Stimulated activated CD8-positive, alpha-beta memory T cell treated with anti-CD3 and anti-CD28 coated beads, Interleukin-2, amount 100 ng/mL, for 1 hour (primary cell): ENCODE data around the gene CCDC70.

Experiments used
- DNase-seq, 2 donors: peaks; one replicate each; pipeline ENCODE4 v3.0.0-alpha.2; 2020; ENCODE audit warnings: low read depth in 2 of 2

The CCDC70 gene

GRCh38 chr13:51862957-51863356 is 1.2 kb downstream of the CCDC70 start:
- no peak for DNase-seq

GRCh38 chr13:51865838-51866237 is 4.1 kb downstream of the CCDC70 start:
- no peak for DNase-seq

DNA sequence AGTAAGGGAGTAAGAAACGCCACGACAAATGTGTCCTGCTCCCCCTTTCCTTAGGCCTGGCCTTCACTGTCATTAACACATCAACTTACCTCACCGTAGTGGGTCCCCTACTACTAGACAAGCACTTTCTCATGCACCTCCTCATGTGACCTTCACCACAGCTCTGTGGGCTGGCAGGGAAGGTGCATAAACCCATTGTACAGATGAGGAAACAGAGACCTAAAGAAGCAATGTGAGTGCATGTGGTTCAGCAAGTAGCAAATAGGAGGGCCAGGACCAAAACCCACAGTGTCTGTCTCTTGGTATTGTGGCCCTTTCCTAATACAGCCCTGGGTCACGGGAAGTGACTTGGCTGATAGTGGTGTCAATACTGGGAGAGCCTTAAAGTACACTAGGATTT is 5.3 kb downstream of the CCDC70 start:
- DNase-seq, result no peak

- DNase-seq, result no peak
Observed at GRCh38 chr13:51869916-51870315, 8.1 kb downstream of the CCDC70 start.

- no peak for DNase-seq
Observed at GRCh38 chr13:51870616-51871015, 8.8 kb downstream of the CCDC70 start.

DNA sequence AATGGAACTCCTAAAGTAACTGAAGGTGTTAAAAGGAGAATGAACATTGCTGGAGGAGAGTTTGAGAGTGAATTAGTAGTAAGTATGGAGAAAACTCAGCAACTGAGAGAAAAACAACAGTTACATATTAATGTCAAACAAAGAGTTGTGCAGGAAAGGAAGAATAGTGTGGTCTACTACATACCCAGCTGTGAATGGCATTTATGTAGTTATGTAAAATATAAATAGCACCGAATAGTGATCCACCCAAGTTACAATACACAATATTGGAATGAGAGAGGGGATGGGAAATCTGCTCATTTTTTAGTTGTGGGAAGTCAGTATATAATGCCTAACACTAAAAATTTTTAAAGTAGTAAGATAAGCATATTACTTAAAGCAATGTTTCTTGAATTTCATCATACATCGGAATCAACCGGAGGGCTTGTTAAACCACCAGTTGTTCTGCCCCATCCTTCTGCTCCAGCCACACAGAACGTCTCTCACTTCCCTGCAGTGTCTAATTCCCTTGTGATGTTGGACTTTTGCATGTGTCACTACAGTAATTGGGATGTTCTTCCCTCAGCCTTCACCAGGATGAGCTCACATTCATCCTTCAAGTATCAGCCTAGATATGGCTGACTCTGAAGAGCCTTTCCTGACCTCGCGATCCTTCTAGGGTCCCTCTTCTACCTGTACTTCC is 11.5 kb downstream of the CCDC70 start:
- no peak for DNase-seq

DNA sequence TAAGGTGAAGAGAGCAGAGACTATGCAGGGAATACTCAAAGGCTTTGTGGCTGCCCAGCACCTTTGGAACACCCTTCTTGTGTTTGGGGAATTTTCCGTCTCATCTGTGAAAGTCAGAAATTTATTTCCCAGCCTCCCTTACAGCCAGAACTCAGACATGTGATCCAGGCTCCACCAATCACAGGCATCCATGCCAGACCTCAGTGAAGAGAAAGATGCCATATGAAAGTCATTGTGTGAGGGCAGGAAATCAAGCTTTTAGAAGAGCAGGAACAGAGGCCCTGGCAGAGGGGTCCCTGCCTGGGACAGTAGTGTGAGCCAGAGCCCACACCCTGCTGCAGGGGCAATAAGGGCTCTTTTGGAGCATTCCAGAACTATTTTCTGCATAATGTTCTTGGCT is 12.1 kb downstream of the CCDC70 start:
- no peak for DNase-seq

- DNase-seq, result no peak
Observed at GRCh38 chr13:51874651-51875050, 12.9 kb downstream of the CCDC70 start.

- no peak for DNase-seq
Observed at GRCh38 chr13:51879133-51879532, 17.4 kb downstream of the CCDC70 start.

GRCh38 chr13:51881296-51881695 is 19.5 kb downstream of the CCDC70 start:
- DNase-seq, result no peak

DNA sequence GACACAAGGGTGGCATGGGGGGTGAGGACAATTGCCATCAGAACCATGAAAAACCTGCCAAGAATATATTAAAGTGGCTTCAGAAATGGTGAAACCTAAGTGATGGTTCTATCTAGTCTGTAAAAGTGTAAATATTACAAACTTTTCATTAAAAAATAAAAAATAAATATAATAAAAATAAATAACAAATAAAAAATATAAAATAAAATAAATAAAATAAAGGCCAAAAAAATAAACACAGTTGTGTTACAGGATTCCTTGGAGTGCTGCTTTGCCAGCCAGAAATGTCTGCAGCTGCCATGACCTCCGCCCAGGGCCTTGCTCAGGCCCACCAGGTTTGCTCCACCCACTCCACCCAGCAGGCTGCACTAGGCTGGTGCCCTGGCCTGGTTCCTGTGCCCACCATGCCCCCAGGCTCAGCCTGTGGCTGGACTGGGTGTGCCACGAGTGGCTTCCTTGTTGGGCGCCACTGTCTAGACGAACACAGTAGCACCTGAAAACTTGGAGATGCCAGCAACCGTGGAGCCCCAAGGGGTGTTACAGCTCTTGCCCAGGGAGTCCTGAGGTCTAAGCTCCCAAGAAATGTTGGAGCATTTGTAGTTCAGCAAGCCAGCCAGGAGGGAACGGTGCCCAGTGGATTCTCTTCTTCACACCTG is 20.9 kb downstream of the CCDC70 start:
- DNase-seq, result no peak

- no peak for DNase-seq
Observed at GRCh38 chr13:51883226-51883600, 21.4 kb downstream of the CCDC70 start.

- DNase-seq, result no peak
Observed at GRCh38 chr13:51885651-51886050, 23.9 kb downstream of the CCDC70 start.

GRCh38 chr13:51887468-51887867 is 25.7 kb downstream of the CCDC70 start:
- DNase-seq, result no peak

- DNase-seq, result no peak
Observed at GRCh38 chr13:51892657-51893056, 30.9 kb downstream of the CCDC70 start.

DNA sequence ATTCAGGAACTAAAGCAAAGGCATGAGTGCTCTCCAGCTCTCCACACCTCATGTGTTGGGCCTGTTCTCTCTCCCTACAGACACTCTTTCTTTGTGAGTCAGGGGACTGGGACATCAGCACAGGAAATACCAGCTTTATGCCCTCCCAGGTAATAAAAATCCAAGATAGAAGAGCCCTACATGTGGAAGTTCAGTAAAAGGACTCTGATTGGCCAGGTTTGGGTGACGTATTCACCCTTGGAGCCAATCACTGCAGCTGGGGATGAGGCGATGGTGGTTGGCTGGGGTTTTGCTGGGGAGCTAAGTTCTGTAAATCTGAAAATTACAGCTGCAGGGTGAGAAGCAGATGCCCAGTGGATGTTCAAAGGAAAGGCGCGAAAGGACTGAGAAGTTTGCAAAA is 32.5 kb downstream of the CCDC70 start:
- DNase-seq, result no peak

DNA sequence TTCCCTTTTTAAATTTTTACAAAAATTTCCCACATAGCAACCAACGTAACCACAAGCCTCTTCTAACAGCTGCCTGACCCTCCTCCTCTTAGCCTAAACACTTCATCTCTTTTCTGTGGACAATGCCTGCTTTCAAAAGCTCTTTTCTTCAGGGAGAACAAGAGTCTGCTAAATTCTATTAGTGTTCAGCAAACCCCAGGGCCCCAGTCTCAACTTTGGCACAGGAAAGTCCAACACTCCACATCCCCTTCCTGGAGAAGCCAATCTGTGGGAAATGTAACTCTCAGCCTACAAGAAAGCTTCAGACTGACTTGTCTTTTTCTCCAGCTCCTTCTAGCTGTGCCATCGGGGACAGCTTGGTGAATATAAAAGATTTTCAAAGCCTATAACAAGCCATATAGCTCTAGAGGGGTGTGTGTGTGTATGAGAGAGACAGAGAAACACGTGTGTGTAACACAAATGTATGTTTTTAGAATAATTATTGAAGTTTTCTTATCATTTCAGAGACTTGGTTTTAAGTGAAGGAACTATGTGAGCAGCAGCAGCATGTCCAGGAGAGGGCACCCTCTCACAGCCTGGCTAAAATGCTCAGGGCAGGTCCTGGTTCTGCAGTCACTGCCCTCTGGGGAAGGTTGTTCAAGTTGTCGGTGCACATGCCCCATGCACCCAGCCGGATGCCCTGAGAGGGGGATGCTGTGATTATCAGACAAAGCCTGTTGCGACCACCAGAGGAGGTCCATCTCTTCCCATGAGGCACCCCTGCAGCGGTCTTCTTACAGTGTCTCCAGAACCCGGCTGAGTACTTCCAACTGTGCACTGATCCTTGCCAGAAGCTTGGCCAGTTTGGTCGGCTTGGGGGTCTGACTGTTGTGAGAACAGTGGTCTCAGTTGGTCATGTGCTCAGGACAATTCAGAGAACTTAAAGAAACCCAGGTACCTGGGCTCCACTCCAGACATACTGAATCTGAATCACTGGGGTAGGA is 34.4 kb downstream of the CCDC70 start:
- DNase-seq, result no peak

GRCh38 chr13:51900471-51900870 is 38.7 kb downstream of the CCDC70 start:
- DNase-seq, result no peak

DNA sequence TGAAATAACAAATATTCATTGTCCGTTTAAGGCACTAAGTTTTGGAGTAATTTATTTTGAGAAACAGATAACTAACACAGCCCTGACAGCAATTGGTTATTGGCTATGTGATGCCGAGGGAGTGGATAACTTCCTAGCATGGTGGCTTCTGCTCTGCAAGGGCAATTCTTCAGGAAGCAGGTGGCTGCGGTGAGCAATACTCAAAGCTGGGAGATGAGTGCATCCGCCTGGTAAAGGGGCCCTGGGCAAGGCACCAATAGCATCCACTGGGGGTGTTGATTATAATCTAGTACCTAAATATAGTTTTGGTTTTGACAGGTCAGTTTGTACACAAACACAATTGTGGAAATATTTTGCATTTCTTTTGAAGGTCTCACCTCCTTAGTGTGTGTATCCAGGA is 41.0 kb downstream of the CCDC70 start:
- no peak for DNase-seq

- no peak for DNase-seq
Observed at GRCh38 chr13:51905787-51906186, 44.0 kb downstream of the CCDC70 start.

DNA sequence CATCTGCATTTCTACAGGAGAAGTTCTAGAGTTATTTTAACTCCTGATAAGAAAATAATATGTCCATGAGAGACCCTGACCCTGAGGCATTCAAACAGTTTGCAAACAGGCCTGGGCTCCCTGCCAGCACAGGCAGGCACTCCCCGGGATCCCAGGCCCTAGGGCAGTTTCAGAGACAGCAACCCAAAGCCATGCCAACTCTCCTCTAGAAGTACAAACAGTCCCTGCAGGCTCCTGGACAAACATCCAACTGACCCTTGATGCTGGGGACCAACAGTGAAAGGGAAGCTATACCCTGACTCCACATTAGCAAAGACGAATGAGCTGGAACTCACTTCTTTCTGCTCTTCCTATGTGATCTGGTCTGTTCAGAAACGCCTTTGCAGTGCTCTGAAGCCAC is 44.8 kb downstream of the CCDC70 start:
- DNase-seq, result no peak

DNA sequence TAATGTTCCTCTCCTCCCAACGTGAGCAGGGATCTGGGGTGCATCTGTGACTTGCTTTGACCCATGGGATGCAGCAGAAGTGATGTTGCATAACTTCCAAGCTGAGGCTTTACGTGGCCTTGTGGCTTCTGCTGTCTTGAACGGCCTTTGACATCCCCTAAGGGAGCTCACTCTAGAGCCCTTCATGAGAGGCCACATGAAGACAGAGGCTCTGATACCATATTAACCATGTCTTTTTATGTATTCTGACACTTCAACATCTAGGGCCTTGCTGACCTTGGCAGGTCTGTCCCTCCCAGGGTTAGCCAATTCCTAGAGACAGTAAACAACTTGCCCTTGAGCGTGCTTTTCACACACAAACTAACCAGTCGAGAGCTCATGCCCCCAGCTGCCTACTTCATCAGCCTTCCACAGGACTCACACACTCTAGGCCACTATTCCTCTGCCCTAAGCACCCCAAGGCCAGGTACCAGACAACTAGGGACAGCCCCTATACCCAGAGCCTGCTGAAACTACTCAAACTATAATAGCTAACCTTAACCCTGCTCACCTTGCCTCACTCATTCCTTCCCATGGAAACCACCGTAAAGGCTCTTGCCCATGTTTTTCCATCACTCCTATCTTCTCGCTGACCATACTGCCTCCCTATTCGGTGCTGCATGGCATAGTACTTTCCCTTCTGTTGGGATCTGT is 45.4 kb downstream of the CCDC70 start:
- DNase-seq, result no peak
